IMR-90 (cell line): ENCODE measurements around the gene ALKBH2. TPM values are rescaled to one million over a fixed set of nuclear protein-coding genes. Genes with fewer than 3 reads are reported as not detected.

Experiments used
- ATAC-seq: fragments of 200-7000 bp; cut with Tn5 transposase; 2 replicates; pipeline ENCODE4 v1.9.1; 2020; ENCODE audit warnings: low read depth, mild to moderate bottlenecking, moderate library complexity
- BruUV-seq: library from RNA; stranded (reverse); fragments of 400-500 nt; replicated peaks from 2 replicates; lab custom pipeline; 2021; lab: Mats Ljungman, UMichigan
- CTCF ChIA-PET: fragments of 300-600 bp; formaldehyde crosslinking; extraction: SDS; loops from one replicate; lab custom pipeline; 2021; ENCODE audit warnings: antibody characterized with exemption; lab: Yijun Ruan, JAX
- POLR2A ChIA-PET: fragments of 300-600 bp; sonication (Branson Sonifier 250); formaldehyde crosslinking; loops from one replicate; lab custom pipeline; 2022; ENCODE audit warnings: antibody characterized with exemption; ENCODE audit not compliant: unreplicated experiment; lab: Charles Lee
- DNase-seq: peaks from one replicate; pipeline ENCODE4 v3.0.0; 2013
- H2AFZ ChIP-seq: replicated peaks from 2 replicates; pipeline ENCODE3; 2013; ENCODE audit warnings: low read length, mild to moderate bottlenecking; ENCODE audit not compliant: poor library complexity
- H2AK5ac ChIP-seq: 2 replicates; pipeline ENCODE4 v1.6.1; 2013; ENCODE audit warnings: low read depth, low read length, inconsistent platforms
- H2AK9ac ChIP-seq: replicated peaks from 2 replicates; pipeline ENCODE3; 2013; ENCODE audit warnings: mild to moderate bottlenecking, low read depth, low read length, moderate library complexity; ENCODE audit not compliant: poor library complexity
- H2BK120ac ChIP-seq: 2 replicates; pipeline ENCODE4 v1.6.1; 2013; ENCODE audit warnings: low read depth, low read length, inconsistent platforms
- H2BK15ac ChIP-seq: 3 replicates; pipeline ENCODE4 v1.6.1; 2013; ENCODE audit warnings: low read depth, low read length, inconsistent platforms
- H2BK20ac ChIP-seq: 2 replicates; pipeline ENCODE4 v1.6.1; 2013; ENCODE audit warnings: low read depth, mild to moderate bottlenecking, inconsistent platforms, low read length, moderate library complexity
- H2BK5ac ChIP-seq: 2 replicates; pipeline ENCODE4 v1.6.1; 2013; ENCODE audit warnings: mild to moderate bottlenecking, low read depth, low read length, inconsistent platforms; ENCODE audit not compliant: poor library complexity, severe bottlenecking
- H3K14ac ChIP-seq: replicated peaks from 2 replicates; pipeline ENCODE4 v1.6.1; 2013; ENCODE audit warnings: low read depth, low read length, inconsistent platforms
- H3K18ac ChIP-seq: 2 replicates; pipeline ENCODE4 v1.6.1; 2013; ENCODE audit warnings: low read depth, low read length, control low read depth
- H3K23ac ChIP-seq: 2 replicates; pipeline ENCODE4 v1.6.1; 2013; ENCODE audit warnings: low read depth, low read length, inconsistent platforms
- H3K27ac ChIP-seq: 2 replicates; pipeline ENCODE4 v1.5.1; 2013; ENCODE audit warnings: mild to moderate bottlenecking, control low read depth, low read length; ENCODE audit not compliant: insufficient read depth
- H3K27me3 ChIP-seq: 2 replicates; pipeline ENCODE4 v1.6.1; 2013; ENCODE audit warnings: low read length; ENCODE audit not compliant: control insufficient read depth, insufficient read depth
- H3K36me3 ChIP-seq: 2 replicates; pipeline ENCODE4 v1.6.1; 2013; ENCODE audit warnings: low read length, mixed read lengths; ENCODE audit not compliant: control insufficient read depth, insufficient read depth
- H3K4ac ChIP-seq: 2 replicates; pipeline ENCODE4 v1.6.1; 2013; ENCODE audit warnings: low read depth, low read length, inconsistent platforms
- H3K4me1 ChIP-seq: 2 replicates; pipeline ENCODE4 v1.6.1; 2013; ENCODE audit warnings: low read length, mixed read lengths; ENCODE audit not compliant: control insufficient read depth, insufficient read depth
- H3K4me2 ChIP-seq: 2 replicates; pipeline ENCODE4 v1.6.1; 2013; ENCODE audit warnings: low read depth, mild to moderate bottlenecking, control low read depth, low read length, moderate library complexity
- H3K4me3 ChIP-seq: 2 replicates; pipeline ENCODE4 v1.5.1; 2013; ENCODE audit warnings: low read depth, mild to moderate bottlenecking, control low read depth, low read length, moderate library complexity; ENCODE audit not compliant: insufficient read depth
- H3K56ac ChIP-seq: 2 replicates; pipeline ENCODE4 v1.6.1; 2013; ENCODE audit warnings: low read length, inconsistent platforms; ENCODE audit not compliant: insufficient read depth; ENCODE audit errors: extremely low read depth
- H3K79me1 ChIP-seq, 2 experiments: 2 replicates each; pipeline ENCODE4 v1.6.1; 2013; ENCODE audit warnings: low read length in 2 of 2, inconsistent platforms in 1 of 2, low read depth in 1 of 2
- H3K9ac ChIP-seq: 2 replicates; pipeline ENCODE4 v1.6.1; 2013; ENCODE audit warnings: low read depth, low read length, control low read depth
- H3K9me1 ChIP-seq: 2 replicates; pipeline ENCODE4 v1.6.1; 2013; ENCODE audit warnings: low read length, inconsistent platforms; ENCODE audit not compliant: insufficient read depth
- H3K9me3 ChIP-seq: 2 replicates; pipeline ENCODE4 v1.6.1; 2013; ENCODE audit warnings: low read length; ENCODE audit not compliant: control insufficient read depth, insufficient read depth
- H4K20me1 ChIP-seq: 2 replicates; pipeline ENCODE4 v1.6.1; 2013; ENCODE audit warnings: low read length, inconsistent platforms; ENCODE audit not compliant: insufficient read depth
- H4K5ac ChIP-seq: 2 replicates; pipeline ENCODE4 v1.6.1; 2013; ENCODE audit warnings: mild to moderate bottlenecking, low read depth, low read length, control low read depth
- H4K8ac ChIP-seq, 2 experiments: 2 replicates each; pipeline ENCODE4 v1.6.1; 2013; ENCODE audit warnings: low read depth in 2 of 2, low read length in 2 of 2, control low read depth in 1 of 2, inconsistent platforms in 1 of 2
- H4K91ac ChIP-seq: 2 replicates; pipeline ENCODE4 v1.6.1; 2013; ENCODE audit warnings: low read depth, low read length, inconsistent platforms; ENCODE audit not compliant: insufficient read depth
- BHLHE40 ChIP-seq: fragments of 150-350 bp; IDR thresholded peaks from 2 replicates; pipeline ENCODE4 v1.6.1; 2016; ENCODE audit warnings: mild to moderate bottlenecking, low read depth, low read length
- CEBPB ChIP-seq: IDR thresholded peaks from 2 replicates; pipeline ENCODE4 v1.6.1; 2012; ENCODE audit warnings: low read depth, low read length, improper control_type of control experiment
- CHD1 ChIP-seq: IDR thresholded peaks from 2 replicates; pipeline ENCODE4 v1.6.1; 2012; ENCODE audit warnings: low read depth, low read length, improper control_type of control experiment
- FOS ChIP-seq: fragments of 150-350 bp; IDR thresholded peaks from 2 replicates; pipeline ENCODE4 v1.6.1; 2016; ENCODE audit warnings: low read depth, low read length
- MAFK ChIP-seq: IDR thresholded peaks from 2 replicates; pipeline ENCODE4 v1.6.1; 2012; ENCODE audit warnings: low read depth, low read length, improper control_type of control experiment
- MAZ ChIP-seq: IDR thresholded peaks from 2 replicates; pipeline ENCODE4 v1.6.1; 2012; ENCODE audit warnings: low read depth, mild to moderate bottlenecking, low read length, improper control_type of control experiment, moderate library complexity, borderline replicate concordance
- MXI1 ChIP-seq: IDR thresholded peaks from 2 replicates; pipeline ENCODE4 v1.6.1; 2012; ENCODE audit warnings: low read depth, mild to moderate bottlenecking, low read length, moderate library complexity, borderline replicate concordance
- NFE2L2 ChIP-seq: fragments of 150-350 bp; IDR thresholded peaks from 2 replicates; pipeline ENCODE4 v1.6.1; 2016; ENCODE audit warnings: low read depth, mild to moderate bottlenecking, low read length
- POLR2A ChIP-seq: IDR thresholded peaks from 2 replicates; pipeline ENCODE4 v1.6.1; 2012; ENCODE audit warnings: mild to moderate bottlenecking, low read depth, low read length
- RAD21 ChIP-seq: IDR thresholded peaks from 2 replicates; pipeline ENCODE4 v1.6.1; 2012; ENCODE audit warnings: low read length, improper control_type of control experiment
- RCOR1 ChIP-seq: IDR thresholded peaks from 2 replicates; pipeline ENCODE4 v1.6.1; 2012; ENCODE audit warnings: mild to moderate bottlenecking, low read length, improper control_type of control experiment; ENCODE audit not compliant: insufficient replicate concordance
- RFX5 ChIP-seq: IDR thresholded peaks from 2 replicates; pipeline ENCODE4 v1.8.0; 2012; ENCODE audit warnings: low read depth, mild to moderate bottlenecking, low read length, moderate library complexity
- SMC3 ChIP-seq: fragments of 150-350 bp; IDR thresholded peaks from 2 replicates; pipeline ENCODE4 v1.6.1; 2016; ENCODE audit warnings: low read depth, mild to moderate bottlenecking, antibody characterized with exemption, low read length, moderate library complexity
- WGBS, 2 experiments: methylation state at CpG; one replicate each; pipeline versions ENCODE4 v1.1.5 to v1.1.7; 2013; ENCODE audit warnings: missing lambda C conversion rate in 2 of 2; ENCODE audit not compliant: insufficient read length in 1 of 2; ENCODE audit errors: extremely low coverage in 2 of 2; 5-methylcytosine and 5-hydroxymethylcytosine counted together
- dilution Hi-C: fragments of 300-500 bp; cut with HindIII; formaldehyde crosslinking; loops from one replicate; pipeline ENCODE4 v1.14.3; 2018; ENCODE audit warnings: low sequenced_read_pairs; ENCODE audit not compliant: unreplicated experiment
- in situ Hi-C: fragments of 300-500 bp; cut with MboI; formaldehyde crosslinking; loops from 3 replicates; pipeline ENCODE4 v1.14.3; 2019; ENCODE audit warnings: low sequenced_read_pairs, inconsistent platforms, mixed read lengths
- intact Hi-C: fragments of 100-400 bp; cut with micrococcal nuclease; formaldehyde crosslinking; loops from 2 replicates; pipeline ENCODE4 v1.10.0; 2022
- polyA plus RNA-seq, 3 experiments: library from polyadenylated mRNA; depleted of rRNA; stranded (reverse); fragments of >200 nt; gene quantifications; 2 replicates each; pipeline ENCODE4 v1.2.3, GENCODE V29; 2012; ENCODE audit warnings: low replicate concordance in 1 of 3
- total RNA-seq: library from RNA; depleted of rRNA; stranded (reverse); fragments of >200 nt; gene quantifications from 2 replicates; pipeline ENCODE4 v1.2.3, GENCODE V29; 2012
- TF ChIP-seq, protein P1 (sequence below): fragments of 150-350 bp; IDR thresholded peaks from 2 replicates; pipeline ENCODE4 v1.6.1; 2017; ENCODE audit warnings: mild to moderate bottlenecking, antibody characterized with exemption, low read length, low read depth
- TF ChIP-seq, protein P2 (sequence below): conservative IDR thresholded peaks from 2 replicates; pipeline ENCODE4 v1.5.1; 2012; ENCODE audit warnings: mild to moderate bottlenecking, low read depth, low read length, improper control_type of control experiment

ALKBH2 gene
- total and polyA plus RNA-seq, 2 of the 4 experiments (the other 2 are of a cell fraction) = 14.9 to 17.8 TPM

DNA sequence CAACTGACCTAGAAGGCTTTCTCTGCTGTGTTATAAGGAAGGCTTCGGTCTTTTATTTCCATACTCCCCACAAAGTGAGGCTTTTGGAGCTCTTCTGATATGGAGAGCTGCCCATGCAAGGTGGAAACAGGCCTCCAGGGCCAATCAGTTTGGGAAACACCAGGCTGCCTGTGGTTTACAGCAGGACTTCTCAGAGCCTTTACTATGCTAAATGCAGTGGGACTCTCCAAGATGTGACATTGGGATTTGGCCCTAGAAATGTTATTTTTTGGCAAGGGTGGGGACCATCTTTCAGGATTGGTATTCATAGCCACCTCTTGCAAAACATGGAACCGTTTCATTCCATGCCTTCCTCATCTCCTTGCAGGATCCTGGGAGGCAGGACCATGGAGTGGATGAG is 26.8 kb upstream of the ALKBH2 start (continued):
- no peak for TF ChIP-seq MAZ

DNA sequence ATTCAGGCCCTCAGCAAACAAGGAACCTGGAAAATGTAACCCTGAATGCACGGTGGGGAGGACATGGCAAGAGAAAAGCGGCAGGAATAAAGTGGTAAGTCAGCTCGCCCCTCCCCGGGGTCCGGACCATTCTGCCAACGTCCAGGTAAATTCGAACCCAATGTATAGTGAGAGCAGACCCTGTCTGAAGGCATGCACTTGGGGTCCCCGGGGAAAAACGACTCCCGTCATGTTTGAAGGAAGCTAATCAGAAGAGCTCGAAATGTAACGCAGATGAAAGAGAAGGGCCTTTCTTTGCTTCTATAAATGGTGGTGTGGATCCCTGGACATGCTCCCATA is 23.3 kb upstream of the ALKBH2 start:
- WGBS, 2 experiments = 80% methylated on average over 4 of the region's 12 CpGs; no CpG with 5 or more reads in 1 of the 2 experiments
- Histone ChIP-seq H3K56ac (no peak overlapping the region), H4K5ac (no peak overlapping the region), H3K27ac (no peak overlapping the region), H2BK15ac (no peak overlapping the region), H3K4me2 (no peak overlapping the region), H2BK20ac (no peak overlapping the region), H3K36me3 (no peaks in the 10 kb centered on the region), H3K23ac (no peak overlapping the region), H3K4ac (no peak overlapping the region), H3K14ac (no peak overlapping the region), H3K9ac (no peak overlapping the region), H3K9me3 (no peaks in the 10 kb centered on the region), H3K4me1 (no peaks in the 10 kb centered on the region), H4K20me1 (no peaks in the 10 kb centered on the region), H3K4me3 (no peak overlapping the region), H3K18ac (no peak overlapping the region), H2AK5ac (no peak overlapping the region), H3K9me1 (no peaks in the 10 kb centered on the region; the same call in 1 of the 2 replicates), H3K27me3 (no peaks in the 10 kb centered on the region), H2BK5ac (no peak overlapping the region), H4K91ac (no peak overlapping the region), H3K79me1 (no peaks in the 10 kb centered on the region), H2AK9ac (no peak overlapping the region), H2AFZ (no peak overlapping the region), H4K8ac (no peak overlapping the region), H2BK120ac (no peak overlapping the region)
- dilution Hi-C loops (no loop called here), intact Hi-C loops (no loop called here), in situ Hi-C loops (no loop called here)
- DNase-seq (no peak), ATAC-seq (no peak)
- POLR2A ChIA-PET = no interaction called here
- no TSS peak for BruUV-seq
- CTCF ChIA-PET = interaction anchor here (1.0 kb wide), 1 partner anchor 269 kb away, joined by 3 read pairs; no protein-coding TSS in a partner anchor
- TF ChIP-seq BHLHE40 (no peak), POLR2A (no peak), NFE2L2 (no peak), FOS (no peak), RAD21 (no peak), CHD1 (no peak), RCOR1 (no peak), CEBPB (no peak), SMC3 (no peak), MAZ (no peak), RFX5 (no peak), MXI1 (no peak), MAFK (no peak)
- TF ChIP-seq, protein P1, sequence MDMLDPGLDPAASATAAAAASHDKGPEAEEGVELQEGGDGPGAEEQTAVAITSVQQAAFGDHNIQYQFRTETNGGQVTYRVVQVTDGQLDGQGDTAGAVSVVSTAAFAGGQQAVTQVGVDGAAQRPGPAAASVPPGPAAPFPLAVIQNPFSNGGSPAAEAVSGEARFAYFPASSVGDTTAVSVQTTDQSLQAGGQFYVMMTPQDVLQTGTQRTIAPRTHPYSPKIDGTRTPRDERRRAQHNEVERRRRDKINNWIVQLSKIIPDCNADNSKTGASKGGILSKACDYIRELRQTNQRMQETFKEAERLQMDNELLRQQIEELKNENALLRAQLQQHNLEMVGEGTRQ = no peak
- TF ChIP-seq, protein P2, sequence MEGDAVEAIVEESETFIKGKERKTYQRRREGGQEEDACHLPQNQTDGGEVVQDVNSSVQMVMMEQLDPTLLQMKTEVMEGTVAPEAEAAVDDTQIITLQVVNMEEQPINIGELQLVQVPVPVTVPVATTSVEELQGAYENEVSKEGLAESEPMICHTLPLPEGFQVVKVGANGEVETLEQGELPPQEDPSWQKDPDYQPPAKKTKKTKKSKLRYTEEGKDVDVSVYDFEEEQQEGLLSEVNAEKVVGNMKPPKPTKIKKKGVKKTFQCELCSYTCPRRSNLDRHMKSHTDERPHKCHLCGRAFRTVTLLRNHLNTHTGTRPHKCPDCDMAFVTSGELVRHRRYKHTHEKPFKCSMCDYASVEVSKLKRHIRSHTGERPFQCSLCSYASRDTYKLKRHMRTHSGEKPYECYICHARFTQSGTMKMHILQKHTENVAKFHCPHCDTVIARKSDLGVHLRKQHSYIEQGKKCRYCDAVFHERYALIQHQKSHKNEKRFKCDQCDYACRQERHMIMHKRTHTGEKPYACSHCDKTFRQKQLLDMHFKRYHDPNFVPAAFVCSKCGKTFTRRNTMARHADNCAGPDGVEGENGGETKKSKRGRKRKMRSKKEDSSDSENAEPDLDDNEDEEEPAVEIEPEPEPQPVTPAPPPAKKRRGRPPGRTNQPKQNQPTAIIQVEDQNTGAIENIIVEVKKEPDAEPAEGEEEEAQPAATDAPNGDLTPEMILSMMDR = no peak
